IMR-90 (cell line): ENCODE measurements around the gene DUSP14. TPM values are rescaled to one million over a fixed set of nuclear protein-coding genes. Genes with fewer than 3 reads are reported as not detected.

Experiments used
- ATAC-seq: fragments of 200-7000 bp; cut with Tn5 transposase; 2 replicates; pipeline ENCODE4 v1.9.1; 2020; ENCODE audit warnings: low read depth, mild to moderate bottlenecking, moderate library complexity
- BruUV-seq: library from RNA; stranded (reverse); fragments of 400-500 nt; replicated peaks from 2 replicates; lab custom pipeline; 2021; lab: Mats Ljungman, UMichigan
- CTCF ChIA-PET: fragments of 300-600 bp; formaldehyde crosslinking; extraction: SDS; loops from one replicate; lab custom pipeline; 2021; ENCODE audit warnings: antibody characterized with exemption; lab: Yijun Ruan, JAX
- POLR2A ChIA-PET: fragments of 300-600 bp; sonication (Branson Sonifier 250); formaldehyde crosslinking; loops from one replicate; lab custom pipeline; 2022; ENCODE audit warnings: antibody characterized with exemption; ENCODE audit not compliant: unreplicated experiment; lab: Charles Lee
- DNase-seq: peaks from one replicate; pipeline ENCODE4 v3.0.0; 2013
- H2AFZ ChIP-seq: replicated peaks from 2 replicates; pipeline ENCODE3; 2013; ENCODE audit warnings: low read length, mild to moderate bottlenecking; ENCODE audit not compliant: poor library complexity
- H2AK5ac ChIP-seq: 2 replicates; pipeline ENCODE4 v1.6.1; 2013; ENCODE audit warnings: low read depth, low read length, inconsistent platforms
- H2AK9ac ChIP-seq: replicated peaks from 2 replicates; pipeline ENCODE3; 2013; ENCODE audit warnings: mild to moderate bottlenecking, low read depth, low read length, moderate library complexity; ENCODE audit not compliant: poor library complexity
- H2BK120ac ChIP-seq: 2 replicates; pipeline ENCODE4 v1.6.1; 2013; ENCODE audit warnings: low read depth, low read length, inconsistent platforms
- H2BK15ac ChIP-seq: 3 replicates; pipeline ENCODE4 v1.6.1; 2013; ENCODE audit warnings: low read depth, low read length, inconsistent platforms
- H2BK20ac ChIP-seq: 2 replicates; pipeline ENCODE4 v1.6.1; 2013; ENCODE audit warnings: low read depth, mild to moderate bottlenecking, inconsistent platforms, low read length, moderate library complexity
- H2BK5ac ChIP-seq: 2 replicates; pipeline ENCODE4 v1.6.1; 2013; ENCODE audit warnings: mild to moderate bottlenecking, low read depth, low read length, inconsistent platforms; ENCODE audit not compliant: poor library complexity, severe bottlenecking
- H3K14ac ChIP-seq: replicated peaks from 2 replicates; pipeline ENCODE4 v1.6.1; 2013; ENCODE audit warnings: low read depth, low read length, inconsistent platforms
- H3K18ac ChIP-seq: 2 replicates; pipeline ENCODE4 v1.6.1; 2013; ENCODE audit warnings: low read depth, low read length, control low read depth
- H3K23ac ChIP-seq: 2 replicates; pipeline ENCODE4 v1.6.1; 2013; ENCODE audit warnings: low read depth, low read length, inconsistent platforms
- H3K27ac ChIP-seq: 2 replicates; pipeline ENCODE4 v1.5.1; 2013; ENCODE audit warnings: mild to moderate bottlenecking, control low read depth, low read length; ENCODE audit not compliant: insufficient read depth
- H3K27me3 ChIP-seq: 2 replicates; pipeline ENCODE4 v1.6.1; 2013; ENCODE audit warnings: low read length; ENCODE audit not compliant: control insufficient read depth, insufficient read depth
- H3K36me3 ChIP-seq: 2 replicates; pipeline ENCODE4 v1.6.1; 2013; ENCODE audit warnings: low read length, mixed read lengths; ENCODE audit not compliant: control insufficient read depth, insufficient read depth
- H3K4ac ChIP-seq: 2 replicates; pipeline ENCODE4 v1.6.1; 2013; ENCODE audit warnings: low read depth, low read length, inconsistent platforms
- H3K4me1 ChIP-seq: 2 replicates; pipeline ENCODE4 v1.6.1; 2013; ENCODE audit warnings: low read length, mixed read lengths; ENCODE audit not compliant: control insufficient read depth, insufficient read depth
- H3K4me2 ChIP-seq: 2 replicates; pipeline ENCODE4 v1.6.1; 2013; ENCODE audit warnings: low read depth, mild to moderate bottlenecking, control low read depth, low read length, moderate library complexity
- H3K4me3 ChIP-seq: 2 replicates; pipeline ENCODE4 v1.5.1; 2013; ENCODE audit warnings: low read depth, mild to moderate bottlenecking, control low read depth, low read length, moderate library complexity; ENCODE audit not compliant: insufficient read depth
- H3K56ac ChIP-seq: 2 replicates; pipeline ENCODE4 v1.6.1; 2013; ENCODE audit warnings: low read length, inconsistent platforms; ENCODE audit not compliant: insufficient read depth; ENCODE audit errors: extremely low read depth
- H3K79me1 ChIP-seq, 2 experiments: 2 replicates each; pipeline ENCODE4 v1.6.1; 2013; ENCODE audit warnings: low read length in 2 of 2, inconsistent platforms in 1 of 2, low read depth in 1 of 2
- H3K9ac ChIP-seq: 2 replicates; pipeline ENCODE4 v1.6.1; 2013; ENCODE audit warnings: low read depth, low read length, control low read depth
- H3K9me1 ChIP-seq: 2 replicates; pipeline ENCODE4 v1.6.1; 2013; ENCODE audit warnings: low read length, inconsistent platforms; ENCODE audit not compliant: insufficient read depth
- H3K9me3 ChIP-seq: 2 replicates; pipeline ENCODE4 v1.6.1; 2013; ENCODE audit warnings: low read length; ENCODE audit not compliant: control insufficient read depth, insufficient read depth
- H4K20me1 ChIP-seq: 2 replicates; pipeline ENCODE4 v1.6.1; 2013; ENCODE audit warnings: low read length, inconsistent platforms; ENCODE audit not compliant: insufficient read depth
- H4K5ac ChIP-seq: 2 replicates; pipeline ENCODE4 v1.6.1; 2013; ENCODE audit warnings: mild to moderate bottlenecking, low read depth, low read length, control low read depth
- H4K8ac ChIP-seq, 2 experiments: 2 replicates each; pipeline ENCODE4 v1.6.1; 2013; ENCODE audit warnings: low read depth in 2 of 2, low read length in 2 of 2, control low read depth in 1 of 2, inconsistent platforms in 1 of 2
- H4K91ac ChIP-seq: 2 replicates; pipeline ENCODE4 v1.6.1; 2013; ENCODE audit warnings: low read depth, low read length, inconsistent platforms; ENCODE audit not compliant: insufficient read depth
- SMC3 ChIP-seq: fragments of 150-350 bp; IDR thresholded peaks from 2 replicates; pipeline ENCODE4 v1.6.1; 2016; ENCODE audit warnings: low read depth, mild to moderate bottlenecking, antibody characterized with exemption, low read length, moderate library complexity
- WGBS, 2 experiments: methylation state at CpG; one replicate each; pipeline versions ENCODE4 v1.1.5 to v1.1.7; 2013; ENCODE audit warnings: missing lambda C conversion rate in 2 of 2; ENCODE audit not compliant: insufficient read length in 1 of 2; ENCODE audit errors: extremely low coverage in 2 of 2; 5-methylcytosine and 5-hydroxymethylcytosine counted together
- dilution Hi-C: fragments of 300-500 bp; cut with HindIII; formaldehyde crosslinking; loops from one replicate; pipeline ENCODE4 v1.14.3; 2018; ENCODE audit warnings: low sequenced_read_pairs; ENCODE audit not compliant: unreplicated experiment
- in situ Hi-C: fragments of 300-500 bp; cut with MboI; formaldehyde crosslinking; loops from 3 replicates; pipeline ENCODE4 v1.14.3; 2019; ENCODE audit warnings: low sequenced_read_pairs, inconsistent platforms, mixed read lengths
- intact Hi-C: fragments of 100-400 bp; cut with micrococcal nuclease; formaldehyde crosslinking; loops from 2 replicates; pipeline ENCODE4 v1.10.0; 2022
- polyA plus RNA-seq, 3 experiments: library from polyadenylated mRNA; depleted of rRNA; stranded (reverse); fragments of >200 nt; gene quantifications; 2 replicates each; pipeline ENCODE4 v1.2.3, GENCODE V29; 2012; ENCODE audit warnings: low replicate concordance in 1 of 3
- total RNA-seq: library from RNA; depleted of rRNA; stranded (reverse); fragments of >200 nt; gene quantifications from 2 replicates; pipeline ENCODE4 v1.2.3, GENCODE V29; 2012

DUSP14 gene
- total and polyA plus RNA-seq, 2 of the 4 experiments (the other 2 are of a cell fraction): 97.5 to 127 TPM

DNA sequence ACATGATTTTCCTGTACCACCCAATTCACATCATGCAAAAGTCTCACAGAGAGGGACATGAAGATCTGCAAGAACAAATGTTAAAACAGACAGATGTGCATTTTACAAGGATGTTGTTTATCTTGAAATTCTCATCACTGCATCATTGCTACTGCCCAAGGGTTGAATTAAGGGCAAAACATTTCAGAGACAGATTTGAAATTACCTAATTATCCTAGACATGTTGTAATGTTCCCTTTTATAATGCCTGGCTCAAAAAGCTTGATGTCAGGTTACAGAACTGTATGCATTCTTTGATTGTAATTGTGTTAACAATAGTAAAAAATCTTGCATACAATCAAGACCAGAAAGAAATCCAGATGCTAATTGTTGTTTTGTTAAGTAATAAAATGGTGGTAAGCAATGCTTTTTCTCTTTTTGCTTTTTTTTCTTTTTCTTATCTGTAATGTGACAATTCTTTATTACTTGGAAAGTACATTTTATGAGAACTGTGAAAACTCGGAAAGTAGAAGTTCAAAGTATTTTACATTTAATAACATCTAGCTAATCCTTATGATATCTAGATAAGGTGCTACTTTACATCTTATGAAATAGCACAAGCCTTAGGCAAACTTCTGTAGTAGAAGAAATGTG, 3.6 kb upstream of the DUSP14 start:
- no peak for DNase-seq
- H2AK9ac ChIP-seq: no peak overlapping the region
- no peak overlapping the region for H3K23ac ChIP-seq
- H2BK15ac ChIP-seq: no peak overlapping the region
- no peak overlapping the region for H4K8ac ChIP-seq
- H3K36me3 ChIP-seq: no peaks in the 10 kb centered on the region
- H3K27me3 ChIP-seq: no peaks in the 10 kb centered on the region
- CTCF ChIA-PET: interaction anchor here (0.6 kb wide), 1 partner anchor 209 kb away, joined by 3 read pairs; no protein-coding TSS in a partner anchor
- H3K9me3 ChIP-seq: no peaks in the 10 kb centered on the region
- H4K20me1 ChIP-seq: peaks cover 17% of the 10 kb centered on the region; the same call in 1 of the 2 replicates
- no peak for ATAC-seq
- POLR2A ChIA-PET: no interaction called here
- H3K18ac ChIP-seq: no peak overlapping the region
- no peak for TF ChIP-seq SMC3
- H4K5ac ChIP-seq: no peak overlapping the region
- intact Hi-C loops (no loop called here), dilution Hi-C loops (no loop called here), in situ Hi-C loops (no loop called here)
- WGBS, 2 experiments: no CpG with 5 or more reads among the region's 1 CpG
- H3K9ac ChIP-seq: no peak overlapping the region
- H3K4me3 ChIP-seq: no peak overlapping the region
- no peak overlapping the region for H4K91ac ChIP-seq
- H3K14ac ChIP-seq: no peak overlapping the region
- 0 out of 2 replicates have a peak overlapping the region, but pooled peaks have one; percentile 49 for H2BK20ac ChIP-seq
- no peak overlapping the region for H2AK5ac ChIP-seq
- no peak overlapping the region for H3K27ac ChIP-seq
- peaks cover 9% of the 10 kb centered on the region for H3K4me1 ChIP-seq
- H3K56ac ChIP-seq: no peak overlapping the region
- no peak overlapping the region for H2BK120ac ChIP-seq
- BruUV-seq: no TSS peak
- H2BK5ac ChIP-seq: no peak overlapping the region
- no peak overlapping the region; the same call in 1 of the 2 replicates for H3K4ac ChIP-seq
- no peak overlapping the region for H3K4me2 ChIP-seq
- H2AFZ ChIP-seq: no peak overlapping the region
- H3K9me1 ChIP-seq: peaks cover 7% of the 10 kb centered on the region
- H3K79me1 ChIP-seq: peaks cover 0 to 38% of the 10 kb centered on the region in 2 experiments; a peak in 2 of 4 replicates
